Rectal smooth muscle tissue (tissue), 1 donor: ENCODE results near the gene TAPBPL.
"Not testable (repeated sequence)": the region's sequence is repeated elsewhere in the genome, so short reads cannot be mapped to it uniquely, and the experiment has no call there.

ENCODE experiments used
- H3K27ac ChIP-seq: one replicate; pipeline ENCODE4 v1.7.0; 2013; ENCODE audit warnings: low read depth, low read length, inconsistent platforms
- H3K27me3 ChIP-seq: one replicate; pipeline ENCODE4 v1.7.0; 2013; ENCODE audit warnings: low read length; ENCODE audit not compliant: control insufficient read depth, insufficient read depth
- H3K36me3 ChIP-seq: one replicate; pipeline ENCODE4 v1.7.0; 2013; ENCODE audit warnings: low read length; ENCODE audit not compliant: control insufficient read depth, insufficient read depth
- H3K4me1 ChIP-seq: one replicate; pipeline ENCODE4 v1.7.0; 2013; ENCODE audit warnings: low read length; ENCODE audit not compliant: control insufficient read depth, insufficient read depth
- H3K4me3 ChIP-seq: one replicate; pipeline ENCODE4 v1.7.0; 2013; ENCODE audit warnings: low read length
- H3K9ac ChIP-seq: one replicate; pipeline ENCODE4 v1.7.0; 2013; ENCODE audit warnings: low read length

The TAPBPL gene

DNA sequence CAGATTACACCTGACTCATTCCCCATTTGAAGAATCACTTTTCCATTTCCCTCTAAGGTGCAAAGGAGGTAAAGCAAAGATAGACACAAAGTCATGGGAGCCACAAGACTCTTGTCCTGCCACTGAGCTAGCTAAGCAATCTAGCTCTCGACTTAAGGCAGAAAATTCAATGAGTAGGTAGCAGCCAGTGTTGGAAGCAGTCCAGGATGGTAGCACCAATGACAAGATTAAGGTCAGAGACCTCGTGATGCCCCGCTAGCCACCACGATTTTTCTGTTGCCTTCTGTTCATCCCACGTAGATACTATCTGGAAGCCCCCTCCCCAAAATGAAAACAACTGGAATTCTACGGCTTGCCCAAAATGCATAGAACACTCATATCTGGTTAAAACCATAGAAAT lies 17.2 kb downstream of the TAPBPL start:
- Histone ChIP-seq H3K27ac (no peak overlapping the region), H3K9ac (no peak overlapping the region), H3K27me3 (no peaks in the 10 kb centered on the region), H3K4me3 (peak overlapping the region; percentile 89), H3K36me3 (peaks cover 11% of the 10 kb centered on the region), H3K4me1 (peaks cover 11% of the 10 kb centered on the region)

DNA sequence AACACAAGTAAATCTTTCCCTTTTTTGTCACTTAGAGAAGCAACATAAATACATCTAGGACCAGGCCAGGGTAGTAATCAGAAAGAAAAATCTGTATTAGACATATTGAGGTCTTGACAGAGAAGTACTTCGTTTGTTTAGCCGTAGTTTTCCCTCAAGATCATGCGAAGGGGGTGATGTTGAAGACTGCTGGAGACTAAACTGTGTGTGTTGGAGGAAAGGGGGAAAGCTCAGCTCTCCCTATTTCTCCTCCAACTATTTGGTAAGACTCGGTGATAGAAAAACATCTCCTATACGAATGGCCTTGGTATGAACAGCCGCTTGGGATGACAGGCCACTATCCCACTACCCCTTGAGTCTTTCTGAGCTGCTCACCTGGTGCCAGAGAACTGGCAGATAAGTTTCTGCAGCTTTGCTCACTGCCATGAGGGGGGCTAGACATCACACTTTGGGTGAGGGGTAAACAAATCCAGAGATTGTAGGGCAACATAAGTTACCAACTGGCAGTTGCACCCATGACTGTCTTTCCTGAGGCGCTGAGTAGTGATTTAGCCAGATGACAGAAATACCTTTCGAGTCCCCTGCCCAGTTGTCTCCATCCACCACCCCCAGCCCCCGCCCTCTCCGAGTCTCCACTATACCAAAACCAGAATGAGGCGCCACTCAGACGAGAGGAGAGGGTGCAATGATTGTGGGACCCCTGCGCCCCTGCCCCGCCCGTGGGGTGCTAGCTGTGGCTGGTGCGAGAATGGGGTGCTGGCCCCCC lies 17.9 kb downstream of the TAPBPL start:
- peak overlapping the region; percentile 89 for H3K4me3 ChIP-seq
- peaks cover 11% of the 10 kb centered on the region for H3K4me1 ChIP-seq
- H3K27me3 ChIP-seq: no peaks in the 10 kb centered on the region
- H3K9ac ChIP-seq: peak overlapping the region; percentile 66
- H3K27ac ChIP-seq: peak overlapping the region; percentile 95
- H3K36me3 ChIP-seq: peaks cover 5% of the 10 kb centered on the region

DNA sequence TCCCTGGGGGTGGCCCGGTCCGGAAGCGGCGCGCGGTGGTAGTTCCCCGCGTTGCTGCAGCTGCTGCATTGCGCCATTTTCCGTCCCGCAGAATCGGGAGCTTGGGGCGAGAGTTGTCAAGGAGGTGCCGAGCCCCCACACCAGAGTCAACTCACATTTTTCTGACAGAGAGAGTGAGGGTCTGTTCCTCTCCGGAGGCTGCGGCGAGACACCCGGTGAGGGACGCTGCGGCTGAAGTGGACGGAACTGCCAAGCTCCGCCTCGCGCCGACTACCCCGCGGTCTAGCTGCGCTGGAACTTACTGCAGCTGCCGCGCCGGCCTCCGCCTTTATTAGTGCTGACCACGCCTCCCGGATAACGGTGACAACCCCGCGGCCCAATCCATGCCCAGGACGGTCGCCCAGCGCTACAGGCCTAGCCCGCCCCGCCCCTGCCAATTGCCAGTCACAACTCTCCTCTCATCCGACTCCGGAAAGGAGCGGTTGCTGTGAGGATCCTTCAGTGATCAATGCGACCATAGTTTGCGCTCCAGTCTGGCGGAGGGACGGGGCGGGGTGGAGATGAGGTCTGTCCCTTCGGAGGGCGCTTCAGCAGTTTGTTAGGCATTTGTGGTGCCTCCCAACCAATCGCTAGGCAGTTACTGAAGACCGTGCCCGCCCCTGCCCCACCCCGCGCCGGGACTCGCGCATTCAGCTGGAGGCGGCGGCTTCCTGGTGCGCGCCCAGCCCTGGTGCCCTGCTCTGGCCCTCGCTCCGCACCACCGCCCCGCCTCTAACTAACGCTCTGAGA lies 18.7 kb downstream of the TAPBPL start, which contains the start of gene VAMP1:
Gene VAMP1 (minus strand): TSS at position 303 of the 789 bp plus-strand sequence. CDS start 146 bp downstream, at position 157.
- peaks cover 11% of the 10 kb centered on the region for H3K4me1 ChIP-seq
- H3K9ac ChIP-seq: peak within 1 kb of the TSS; percentile 84
- H3K27ac ChIP-seq: peak within 1 kb of the TSS; percentile 95
- peak within 1 kb of the TSS; percentile 89 for H3K4me3 ChIP-seq
- H3K36me3 ChIP-seq: peaks cover 2% of the 10 kb centered on the region
- no peaks in the 10 kb centered on the region for H3K27me3 ChIP-seq

DNA sequence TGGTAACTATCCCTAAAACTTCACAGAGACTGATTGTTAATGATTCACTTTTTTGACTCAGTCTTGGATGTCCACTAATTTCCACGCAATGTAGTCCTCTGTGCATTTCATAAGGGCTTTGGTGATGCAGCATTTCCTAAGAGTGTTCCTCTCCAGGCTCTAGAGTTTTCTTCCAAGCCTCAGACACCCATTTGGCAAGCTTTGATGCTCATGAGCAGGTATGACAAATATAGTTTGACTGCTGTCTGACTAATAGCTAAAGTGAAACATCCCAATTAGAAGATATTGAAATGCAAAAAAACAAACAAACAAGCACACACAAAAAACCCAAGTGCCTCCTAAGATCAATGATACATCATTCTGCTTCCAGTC lies 20.1 kb downstream of the TAPBPL start:
- no peaks in the 10 kb centered on the region for H3K27me3 ChIP-seq
- no peaks in the 10 kb centered on the region for H3K36me3 ChIP-seq
- H3K9ac ChIP-seq: no peak overlapping the region
- H3K4me1 ChIP-seq: peaks cover 9% of the 10 kb centered on the region
- H3K27ac ChIP-seq: no peak overlapping the region
- H3K4me3 ChIP-seq: no peak overlapping the region

DNA sequence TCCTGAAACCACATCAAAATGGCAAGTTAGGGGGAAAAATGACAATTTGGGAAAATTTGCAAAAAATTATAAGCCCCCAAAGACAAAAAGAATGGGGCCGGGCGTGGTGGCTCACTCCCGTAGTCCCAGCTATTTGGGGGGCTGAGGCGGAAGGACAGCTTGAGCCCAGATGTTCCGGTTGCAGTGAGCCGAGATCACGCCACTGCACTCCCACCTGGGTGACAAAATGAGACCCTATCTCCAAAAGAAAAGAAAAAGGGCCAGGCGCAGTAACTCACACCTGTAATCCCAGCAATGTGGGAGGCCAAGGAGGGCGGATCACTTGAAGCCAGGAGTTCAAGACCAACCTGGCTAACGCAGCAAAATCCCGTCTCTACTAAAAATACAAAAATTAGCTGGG lies 20.6 kb downstream of the TAPBPL start:
- no peaks in the 10 kb centered on the region for H3K36me3 ChIP-seq
- H3K27me3 ChIP-seq: no peaks in the 10 kb centered on the region
- peaks cover 9% of the 10 kb centered on the region for H3K4me1 ChIP-seq
- no peak overlapping the region for H3K9ac ChIP-seq
- H3K27ac ChIP-seq: no peak overlapping the region
- no peak overlapping the region for H3K4me3 ChIP-seq

DNA sequence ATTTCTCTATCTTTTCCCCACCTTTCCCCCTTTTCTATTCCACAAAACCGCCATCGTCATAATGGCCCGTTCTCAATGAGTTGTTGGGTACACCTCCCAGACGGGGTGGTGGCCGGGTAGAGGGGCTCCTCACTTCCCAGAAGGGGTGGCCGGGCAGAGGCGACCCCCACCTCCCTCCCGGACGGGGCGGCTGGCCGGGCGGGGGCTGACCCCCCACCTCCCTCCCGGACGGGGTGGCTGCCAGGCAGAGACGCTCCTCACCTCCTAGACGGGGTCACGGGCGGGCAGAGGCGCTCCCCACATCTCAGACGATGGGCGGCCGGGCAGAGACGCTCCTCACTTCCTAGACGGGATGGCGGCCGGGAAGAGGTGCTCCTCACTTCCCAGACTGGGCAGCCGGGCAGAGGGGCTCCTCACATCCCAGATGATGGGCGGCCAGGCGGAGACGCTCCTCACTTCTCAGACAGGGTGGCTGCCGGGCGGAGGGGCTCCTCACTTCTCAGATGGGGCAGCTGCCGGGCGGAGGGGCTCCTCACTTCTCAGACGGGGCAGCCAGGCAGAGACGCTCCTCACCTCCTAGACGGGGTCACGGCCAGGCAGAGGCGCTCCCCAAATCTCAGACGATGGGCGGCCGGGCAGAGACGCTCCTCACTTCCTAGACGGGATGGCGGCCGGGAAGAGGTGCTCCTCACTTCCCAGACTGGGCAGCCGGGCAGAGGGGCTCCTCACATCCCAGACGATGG lies 23.6 kb downstream of the TAPBPL start:
- H3K9ac ChIP-seq, H3K27ac ChIP-seq, H3K36me3 ChIP-seq, H3K4me1 ChIP-seq, H3K4me3 ChIP-seq, H3K27me3 ChIP-seq: not testable (repeated sequence)

DNA sequence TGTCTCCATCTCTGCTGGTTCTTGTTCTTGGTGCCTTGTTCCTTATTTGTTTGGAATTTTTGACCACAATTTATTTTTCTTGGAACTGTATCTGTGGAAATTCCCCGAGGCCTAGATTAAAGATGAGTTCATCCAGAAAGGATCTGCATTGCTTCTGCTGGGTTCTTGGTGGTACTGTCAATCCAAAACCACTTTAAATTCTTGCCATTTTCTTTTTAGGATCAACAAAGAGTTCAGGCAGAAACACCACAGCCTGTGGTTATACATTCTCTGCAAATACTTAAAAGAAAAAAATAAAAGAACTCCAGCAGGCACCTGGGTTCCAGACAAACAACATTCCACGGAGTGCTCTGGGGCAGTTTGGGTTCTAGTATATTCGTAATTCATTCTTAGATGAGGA lies 24.6 kb downstream of the TAPBPL start:
- Histone ChIP-seq H3K4me1 (no peaks in the 10 kb centered on the region), H3K27ac (peak overlapping the region; percentile 19), H3K36me3 (no peaks in the 10 kb centered on the region), H3K4me3 (no peak overlapping the region), H3K9ac (no peak overlapping the region), H3K27me3 (no peaks in the 10 kb centered on the region)

DNA sequence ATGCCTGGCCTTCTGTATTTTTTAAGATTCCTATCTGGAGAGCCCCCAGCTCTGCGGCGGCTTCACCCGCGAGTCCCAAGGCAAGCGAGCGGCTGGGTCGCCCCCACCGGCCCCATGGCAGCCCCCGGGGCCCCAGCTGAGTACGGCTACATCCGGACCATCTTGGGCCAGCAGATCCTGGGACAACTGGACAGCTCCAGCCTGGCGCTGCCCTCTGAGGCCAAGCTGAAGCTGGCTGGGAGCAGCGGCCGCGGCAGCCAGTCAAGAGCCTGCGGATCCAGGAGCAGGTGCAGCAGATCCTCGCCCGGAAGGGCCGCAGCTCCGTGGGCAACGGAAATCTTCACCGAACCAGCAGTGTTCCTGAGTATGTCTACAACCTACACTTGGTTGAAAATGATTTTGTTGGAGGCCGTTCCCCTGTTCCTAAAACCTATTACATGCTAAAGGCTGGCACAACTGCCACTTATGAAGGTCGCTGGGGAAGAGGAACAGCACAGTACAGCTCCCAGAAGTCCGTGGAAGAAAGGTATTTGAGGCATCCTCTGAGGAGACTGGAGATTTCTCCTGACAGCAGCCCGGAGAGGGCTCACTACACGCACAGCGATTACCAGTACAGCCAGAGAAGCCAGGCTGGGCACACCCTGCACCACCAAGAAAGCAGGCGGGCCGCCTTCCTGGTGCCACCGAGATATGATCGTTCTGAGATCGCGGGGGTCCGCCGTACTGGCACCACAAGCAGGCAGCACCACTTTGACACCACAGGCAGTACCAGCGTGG lies 25.9 kb downstream of the TAPBPL start:
- not testable (repeated sequence) for H3K4me3 ChIP-seq, H3K4me1 ChIP-seq, H3K27me3 ChIP-seq, H3K27ac ChIP-seq, H3K36me3 ChIP-seq, H3K9ac ChIP-seq

DNA sequence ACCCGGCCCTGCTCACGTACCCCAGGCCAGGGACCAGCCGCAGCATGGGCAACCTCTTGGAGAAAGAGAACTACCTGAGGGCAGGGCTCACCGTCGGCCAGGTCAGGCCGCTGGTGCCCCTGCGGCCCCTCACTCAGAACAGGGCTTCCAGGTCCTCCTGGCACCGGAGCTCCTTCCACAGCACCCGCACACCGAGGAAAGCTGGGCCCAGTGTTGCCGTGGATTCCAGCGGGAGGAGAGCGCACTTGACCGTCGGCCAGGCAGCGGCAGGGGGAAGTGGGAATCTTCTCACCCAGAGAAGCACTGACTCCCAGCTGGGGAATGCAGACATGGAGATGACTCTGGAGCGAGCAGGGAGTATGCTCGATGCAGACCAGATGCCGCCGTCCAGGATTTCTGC lies 26.6 kb downstream of the TAPBPL start:
- H3K27ac ChIP-seq: no peak overlapping the region
- H3K4me3 ChIP-seq: no peak overlapping the region
- H3K4me1 ChIP-seq: no peaks in the 10 kb centered on the region
- no peaks in the 10 kb centered on the region for H3K36me3 ChIP-seq
- H3K9ac ChIP-seq: no peak overlapping the region
- no peaks in the 10 kb centered on the region for H3K27me3 ChIP-seq

DNA sequence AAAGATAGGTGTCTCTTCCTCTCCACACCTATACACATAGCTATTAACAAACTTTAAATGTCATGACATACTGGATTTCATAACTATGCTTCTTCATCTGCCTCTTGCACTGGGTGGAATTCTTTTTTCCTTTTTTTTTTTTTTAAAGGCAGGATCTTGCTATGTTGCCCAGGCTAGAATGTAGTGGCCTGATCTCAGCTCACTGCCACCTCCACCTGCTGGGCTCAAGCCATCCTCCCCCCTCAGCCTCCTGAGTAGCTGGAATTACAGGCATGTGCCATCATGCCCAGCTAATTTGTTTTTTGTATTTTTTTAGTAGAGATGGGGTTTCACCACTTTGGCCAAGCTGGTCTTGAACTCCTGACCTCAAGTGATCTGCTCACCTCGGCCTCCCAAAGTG lies 36.4 kb downstream of the TAPBPL start:
- Histone ChIP-seq H3K36me3 (peaks cover 2% of the 10 kb centered on the region), H3K9ac (no peak overlapping the region), H3K4me1 (no peaks in the 10 kb centered on the region), H3K27me3 (no peaks in the 10 kb centered on the region), H3K27ac (no peak overlapping the region), H3K4me3 (no peak overlapping the region)

GRCh38 chr12:6489449-6489848 lies 37.6 kb downstream of the TAPBPL start:
- no peak overlapping the region for H3K4me3 ChIP-seq
- H3K4me1 ChIP-seq: peaks cover 4% of the 10 kb centered on the region
- no peaks in the 10 kb centered on the region for H3K27me3 ChIP-seq
- peaks cover 2% of the 10 kb centered on the region for H3K36me3 ChIP-seq
- no peak overlapping the region for H3K9ac ChIP-seq
- no peak overlapping the region for H3K27ac ChIP-seq

DNA sequence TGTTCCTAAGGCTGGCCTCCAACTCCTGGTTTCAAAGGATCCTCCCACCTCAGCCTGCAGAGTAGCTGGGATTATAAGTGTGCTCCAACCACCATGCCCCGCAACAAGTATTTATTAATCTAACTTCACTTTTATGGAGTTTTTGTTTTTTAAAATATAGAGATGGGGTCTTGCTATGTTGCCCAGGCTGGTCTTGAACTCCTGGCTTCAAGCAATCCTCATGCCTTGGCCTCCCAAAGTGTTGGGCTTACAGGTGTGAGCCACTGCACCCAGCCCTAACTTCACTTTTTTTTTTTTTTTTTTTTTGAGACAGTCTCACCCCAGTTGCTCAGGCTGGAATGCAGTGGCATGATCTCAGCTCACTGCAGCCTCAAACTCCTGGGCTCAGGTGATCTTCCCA lies 38.8 kb downstream of the TAPBPL start:
- not testable (repeated sequence) for H3K4me1 ChIP-seq, H3K4me3 ChIP-seq, H3K27ac ChIP-seq, H3K27me3 ChIP-seq, H3K36me3 ChIP-seq, H3K9ac ChIP-seq
